GM19463 (cell line): Measurements from ENCODE around the gene MRPS30.
"Not testable (repeated sequence)": the region's sequence is repeated elsewhere in the genome, so short reads cannot be mapped to it uniquely, and the experiment has no call there.

Experiments used
- ATAC-seq: cut with Tn5 transposase; IDR thresholded peaks from one replicate; pipeline ENCODE4 v1.9.1; 2021; ENCODE audit warnings: mild to moderate bottlenecking, moderate library complexity; ENCODE audit not compliant: unreplicated experiment

The MRPS30 gene

DNA sequence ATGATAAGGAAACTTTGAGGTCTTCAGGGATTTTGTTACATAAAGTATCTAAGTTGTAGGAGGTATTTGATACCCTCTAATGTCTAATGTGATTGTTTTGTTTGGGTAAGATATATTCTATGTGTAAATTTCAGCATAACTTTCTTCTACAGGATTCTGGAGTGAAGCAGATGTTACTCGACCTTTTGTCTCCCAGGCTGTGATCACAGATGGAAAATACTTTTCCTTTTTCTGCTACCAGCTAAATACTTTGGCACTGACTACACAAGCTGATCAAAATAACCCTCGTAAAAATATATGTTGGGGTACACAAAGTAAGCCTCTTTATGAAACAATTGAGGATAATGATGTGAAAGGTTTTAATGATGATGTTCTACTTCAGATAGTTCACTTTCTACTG is 6.0 kb downstream of the MRPS30 start:
- no peak for ATAC-seq

GRCh38 chr5:44821164-44821563 is 12.4 kb downstream of the MRPS30 start:
- no peak for ATAC-seq

DNA sequence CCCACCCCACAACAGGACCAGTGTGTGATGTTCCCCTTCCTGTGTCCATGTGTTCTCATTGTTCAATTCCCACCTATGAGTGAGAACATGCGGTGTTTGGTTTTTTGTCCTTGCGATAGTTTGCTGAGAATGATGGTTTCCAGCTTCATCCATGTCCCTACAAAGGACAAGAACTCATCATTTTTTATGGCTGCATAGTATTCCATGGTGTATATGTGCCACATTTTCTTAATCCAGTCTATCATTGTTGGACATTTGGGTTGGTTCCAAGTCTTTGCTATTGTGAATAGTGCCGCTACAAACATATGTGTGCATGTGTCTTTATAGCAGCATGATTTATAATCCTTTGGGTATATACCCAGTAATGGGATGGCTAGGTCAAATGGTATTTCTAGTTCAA is 15.9 kb downstream of the MRPS30 start:
- ATAC-seq, result not testable (repeated sequence)

DNA sequence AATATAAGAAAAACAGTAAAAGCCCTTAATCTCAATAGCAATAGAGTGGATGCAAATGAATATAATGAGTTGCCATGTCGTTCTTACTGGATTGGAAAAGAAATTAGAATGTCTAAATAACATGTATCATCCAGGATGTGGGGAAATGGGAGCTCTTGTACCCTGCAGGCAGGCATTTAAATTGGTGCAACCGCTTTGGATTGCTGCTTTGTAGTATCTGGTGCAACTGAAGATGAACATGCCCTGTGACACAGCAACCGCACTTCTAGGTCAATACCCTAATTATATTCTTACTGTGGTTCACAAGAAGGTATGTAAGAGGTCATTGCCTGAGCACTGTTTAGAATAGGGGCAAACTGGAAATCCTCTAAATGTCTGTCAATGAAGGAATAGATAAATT is 18.9 kb downstream of the MRPS30 start:
- no peak for ATAC-seq

- ATAC-seq, result no peak
Observed at GRCh38 chr5:44828719-44829118, 20.0 kb downstream of the MRPS30 start.

DNA sequence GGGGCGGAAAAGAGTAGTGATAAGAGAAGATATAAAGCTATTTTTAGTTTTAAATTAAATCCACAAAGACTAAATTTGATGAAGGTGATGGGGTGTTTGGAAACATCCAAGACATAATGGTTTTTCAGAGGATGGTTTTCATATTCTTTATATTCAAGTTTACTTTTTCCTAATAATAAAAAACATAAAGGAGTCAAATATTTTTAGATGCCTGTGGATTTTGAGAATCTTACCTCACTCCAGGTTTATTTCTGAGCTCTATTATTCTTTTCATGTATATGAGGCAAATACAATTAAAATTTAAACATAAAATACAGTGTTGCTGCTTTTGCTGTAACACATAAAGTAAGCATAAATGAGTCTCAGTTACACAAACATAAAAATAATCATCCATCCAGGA is 22.2 kb downstream of the MRPS30 start:
- ATAC-seq, result no peak

- ATAC-seq, result no peak
Observed at GRCh38 chr5:44833249-44833648, 24.5 kb downstream of the MRPS30 start.

GRCh38 chr5:44835693-44836092 is 26.9 kb downstream of the MRPS30 start:
- ATAC-seq, result no peak

DNA sequence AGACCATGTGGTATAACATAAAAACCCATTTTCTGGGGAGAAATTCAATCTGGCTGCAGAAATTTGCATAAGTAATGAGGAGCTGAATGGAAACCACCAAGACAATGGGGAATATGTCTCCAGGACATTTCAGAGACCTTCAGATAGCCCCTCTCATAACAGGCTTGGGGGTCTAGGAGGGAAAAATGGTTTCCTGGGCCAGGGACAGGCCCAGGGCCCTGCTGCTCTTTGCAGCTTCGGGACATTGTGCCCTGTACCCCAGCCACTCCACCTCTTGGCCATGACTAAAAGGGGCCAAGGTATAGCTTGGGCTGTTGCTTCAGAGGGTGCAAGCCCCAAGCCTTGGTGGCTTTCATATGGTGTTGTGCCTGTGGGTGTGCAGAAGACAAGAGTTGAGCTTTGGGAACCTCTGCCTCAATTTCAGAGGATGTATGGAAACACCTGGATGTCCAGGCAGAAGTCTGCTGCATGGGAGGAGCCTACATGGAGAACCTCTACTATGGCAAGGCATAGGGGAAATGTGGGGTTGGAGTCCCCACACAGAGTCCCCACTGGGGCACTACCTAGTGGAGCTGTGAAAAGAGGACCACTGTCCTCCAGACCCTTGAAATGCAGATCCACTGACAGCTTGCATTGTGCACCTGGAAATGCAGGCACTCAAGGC is 30.4 kb downstream of the MRPS30 start:
- no peak for ATAC-seq

DNA sequence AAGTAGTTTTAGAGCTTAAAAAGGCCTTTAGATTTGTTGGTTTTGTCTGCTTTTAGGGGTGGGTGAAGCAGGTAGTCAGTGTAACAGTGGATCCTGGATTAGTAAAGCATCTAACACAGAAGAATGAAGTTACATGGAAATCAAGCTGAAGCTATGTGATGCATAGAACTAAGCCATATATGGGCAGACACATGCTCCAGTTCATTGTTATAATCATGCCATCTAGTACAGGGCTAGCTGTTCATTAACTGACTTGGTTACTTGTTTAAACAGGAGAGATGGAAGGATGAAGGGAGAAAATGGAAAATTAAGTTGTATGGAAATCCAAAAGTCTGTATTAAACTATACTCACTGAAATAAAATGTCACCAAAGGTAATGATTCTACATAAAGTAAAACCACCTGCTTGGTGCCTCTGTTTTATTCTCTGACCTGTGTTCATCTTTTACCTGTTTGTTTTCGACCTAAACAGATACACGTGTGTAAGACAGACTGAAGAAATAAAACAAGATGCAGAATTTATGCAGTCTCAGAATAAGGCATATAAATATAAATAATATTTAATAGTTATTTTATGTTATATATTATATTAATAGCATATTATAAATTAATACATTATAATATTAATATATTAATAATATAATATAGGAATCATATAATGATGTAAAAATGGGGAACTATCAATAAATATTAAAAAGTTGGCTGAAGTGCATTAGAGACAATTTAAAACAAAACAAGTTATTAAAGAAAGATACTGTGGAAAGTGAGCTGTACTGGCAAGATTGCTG is 33.9 kb downstream of the MRPS30 start:
- ATAC-seq, result no peak

DNA sequence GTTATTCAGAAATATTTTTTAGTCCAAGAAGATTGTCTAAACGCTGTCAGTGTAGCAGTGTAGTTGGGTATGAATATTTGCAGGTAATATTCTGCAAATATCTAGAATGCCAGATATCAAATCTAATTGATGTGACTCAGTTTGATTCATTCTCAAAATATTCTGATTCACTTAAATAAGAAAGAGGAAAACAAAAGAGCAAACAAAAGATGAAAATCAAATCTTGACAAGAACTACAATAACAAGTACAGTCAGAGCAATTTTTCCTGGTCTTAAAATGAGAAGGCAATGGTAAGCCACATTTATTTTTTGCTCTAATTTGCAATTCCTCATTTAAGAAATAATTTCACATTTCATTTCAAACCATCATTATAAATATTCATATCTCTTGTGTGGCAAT is 36.0 kb downstream of the MRPS30 start:
- ATAC-seq, result no peak

DNA sequence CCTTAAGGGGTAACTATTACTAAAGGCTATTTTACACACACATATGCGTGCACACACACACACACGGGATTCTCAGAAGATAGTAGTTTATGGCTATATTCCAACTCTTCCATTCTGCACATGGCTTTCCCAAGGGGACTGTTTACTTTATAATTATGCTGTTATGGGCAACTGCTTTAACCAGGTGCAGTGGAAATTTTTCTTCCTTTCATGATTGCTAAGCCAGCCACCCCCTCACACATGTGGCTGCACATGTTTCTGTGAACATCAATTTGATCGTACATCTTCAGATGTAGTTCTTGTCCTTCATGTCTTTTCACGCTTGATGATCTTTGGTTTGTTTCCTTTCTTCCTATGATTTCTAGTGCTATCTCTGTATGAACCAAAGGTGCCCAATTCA is 37.0 kb downstream of the MRPS30 start:
- no peak for ATAC-seq

GRCh38 chr5:44847206-44847852 is 38.6 kb downstream of the MRPS30 start:
- ATAC-seq, result no peak

DNA sequence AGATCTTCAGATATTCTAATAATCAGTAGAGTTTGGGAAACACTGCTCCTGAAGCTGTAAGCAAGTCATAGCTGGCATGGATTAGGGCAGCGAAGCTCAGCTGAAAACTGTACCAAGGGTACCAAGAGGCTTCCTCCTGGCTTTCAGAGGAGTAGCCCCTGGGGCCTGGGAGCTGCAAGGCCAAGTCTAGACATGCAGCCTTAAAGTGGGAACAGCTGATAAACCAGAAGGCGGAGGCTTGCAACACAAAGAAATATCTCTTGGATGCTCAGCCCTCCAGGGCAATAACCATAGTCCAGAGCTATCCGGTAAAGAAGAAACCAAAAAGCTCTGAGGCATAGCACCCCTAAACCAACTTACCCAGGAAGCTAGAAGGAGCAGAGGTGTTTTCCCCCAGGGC is 51.5 kb downstream of the MRPS30 start:
- no peak for ATAC-seq

- ATAC-seq, result peak; percentile 75
Observed at GRCh38 chr5:44862808-44863207, 54.1 kb downstream of the MRPS30 start.
